GM21526 (cell line): Measurements from ENCODE around the gene TRAF1.
"Not testable (repeated sequence)": the region's sequence is repeated elsewhere in the genome, so short reads cannot be mapped to it uniquely, and the experiment has no call there.

ENCODE experiments used
- ATAC-seq: cut with Tn5 transposase; IDR thresholded peaks from one replicate; pipeline ENCODE4 v1.9.1; 2021; ENCODE audit warnings: moderate library complexity; ENCODE audit not compliant: unreplicated experiment, low FRiP score

Gene TRAF1

GRCh38 chr9:120926397-120926928, at the start of gene TRAF1:
TRAF1 (minus strand) TSS chr9:120926796; CDS start chr9:120926075, 721 bp downstream.
- ATAC-seq, result peak; percentile 24

- no peak for ATAC-seq
Measured at GRCh38 chr9:120974921-120975320, 48.3 kb upstream of the TRAF1 start.

- no peak for ATAC-seq
Measured at GRCh38 chr9:120974181-120974580, 47.6 kb upstream of the TRAF1 start.

GRCh38 chr9:120971938-120972337, 45.3 kb upstream of the TRAF1 start:
- ATAC-seq, result no peak

- not testable (repeated sequence) for ATAC-seq
Measured at GRCh38 chr9:120971471-120971870, 44.9 kb upstream of the TRAF1 start.

- no peak for ATAC-seq
Measured at GRCh38 chr9:120970244-120970643, 43.6 kb upstream of the TRAF1 start.

GRCh38 chr9:120966013-120966369, 39.4 kb upstream of the TRAF1 start:
- ATAC-seq, result no peak

GRCh38 chr9:120965344-120966012, 38.9 kb upstream of the TRAF1 start:
- ATAC-seq, result no peak

- no peak for ATAC-seq
Measured at GRCh38 chr9:120961936-120962335, 35.3 kb upstream of the TRAF1 start.

- no peak for ATAC-seq
Measured at GRCh38 chr9:120960001-120960400, 33.4 kb upstream of the TRAF1 start.

GRCh38 chr9:120956862-120957261, 30.3 kb upstream of the TRAF1 start:
- ATAC-seq, result no peak

- ATAC-seq, result no peak
Measured at GRCh38 chr9:120951960-120952618, 25.5 kb upstream of the TRAF1 start.

GRCh38 chr9:120950421-120951388, 24.1 kb upstream of the TRAF1 start:
- no peak for ATAC-seq

- no peak for ATAC-seq
Measured at GRCh38 chr9:120949290-120949689, 22.7 kb upstream of the TRAF1 start.

- ATAC-seq, result no peak
Measured at GRCh38 chr9:120948824-120949223, 22.2 kb upstream of the TRAF1 start.

- ATAC-seq, result no peak
Measured at GRCh38 chr9:120947222-120947621, 20.6 kb upstream of the TRAF1 start.

- ATAC-seq, result no peak
Measured at GRCh38 chr9:120946259-120946658, 19.7 kb upstream of the TRAF1 start.

GRCh38 chr9:120944948-120945347, 18.4 kb upstream of the TRAF1 start:
- no peak for ATAC-seq

GRCh38 chr9:120944434-120944843, 17.8 kb upstream of the TRAF1 start:
- ATAC-seq, result peak; percentile 97

- ATAC-seq, result no peak
Measured at GRCh38 chr9:120942186-120943001, 15.8 kb upstream of the TRAF1 start.
